CD14-positive monocyte (primary cell): ENCODE results near the gene SAG. TPM values are rescaled to one million over a fixed set of nuclear protein-coding genes. Genes with fewer than 3 reads are reported as not detected.

Source experiments
- DNase-seq, 3 donors: peaks; one replicate each; pipeline ENCODE4 v3.0.0-alpha.2; 2011 to 2022
- H2AFZ ChIP-seq: 2 replicates; pipeline ENCODE4 v1.6.0; 2012; ENCODE audit warnings: mild to moderate bottlenecking, low read depth, low read length, inconsistent platforms; ENCODE audit not compliant: insufficient read depth, poor library complexity, severe bottlenecking
- H3K27ac ChIP-seq, 2 donors: 1 replicate in 1 of 2; 2 replicates in 1 of 2; pipeline ENCODE4 v1.5.1; 2012 to 2013; ENCODE audit warnings: low read length in 2 of 2, control low read depth in 1 of 2, inconsistent platforms in 1 of 2, low read depth in 1 of 2, mild to moderate bottlenecking in 1 of 2
- H3K27me3 ChIP-seq, 2 donors: one replicate each; pipeline versions ENCODE4 v1.6.0 to v1.6.1; 2011 to 2013; ENCODE audit warnings: low read length in 2 of 2; ENCODE audit not compliant: control insufficient read depth in 2 of 2, insufficient read depth in 2 of 2
- H3K36me3 ChIP-seq, 2 donors: replicated peaks in 1 of 2; 1 replicate in 1 of 2; 2 replicates in 1 of 2; pipeline versions ENCODE4 v1.5.1 to v1.6.1; 2012 to 2013; ENCODE audit warnings: low read length in 2 of 2, control low read depth in 1 of 2, inconsistent platforms in 1 of 2, mild to moderate bottlenecking in 1 of 2; ENCODE audit not compliant: insufficient read depth in 2 of 2, control insufficient read depth in 1 of 2
- H3K4me1 ChIP-seq, 2 donors: 1 replicate in 1 of 2; 2 replicates in 1 of 2; pipeline versions ENCODE4 v1.5.1 to v1.6.1; 2012 to 2013; ENCODE audit warnings: low read length in 2 of 2, control low read depth in 1 of 2, inconsistent platforms in 1 of 2, mild to moderate bottlenecking in 1 of 2, moderate library complexity in 1 of 2; ENCODE audit not compliant: insufficient read depth in 2 of 2, control insufficient read depth in 1 of 2
- H3K4me2 ChIP-seq: replicated peaks from 2 replicates; pipeline ENCODE3; 2012; ENCODE audit warnings: low read length, moderate library complexity, mild to moderate bottlenecking; ENCODE audit not compliant: poor library complexity, severe bottlenecking; ENCODE audit errors: extremely low read depth
- H3K4me3 ChIP-seq, 3 experiments: fragments of 200-600 bp in 1 of 3; sonication (generic) in 1 of 3; replicated peaks in 1 of 3; 1 replicate in 2 of 3; 2 replicates in 1 of 3; pipeline ENCODE4 v1.5.1; 2011 to 2013; ENCODE audit warnings: low read length in 3 of 3, mild to moderate bottlenecking in 3 of 3, control low read depth in 2 of 3, low read depth in 2 of 3, inconsistent platforms in 1 of 3, moderate library complexity in 1 of 3
- H3K79me2 ChIP-seq: 2 replicates; pipeline ENCODE4 v1.6.0; 2012; ENCODE audit warnings: mild to moderate bottlenecking, control low read depth, inconsistent platforms, low read length, moderate library complexity; ENCODE audit not compliant: insufficient read depth
- H3K9ac ChIP-seq: 2 replicates; pipeline ENCODE4 v1.6.0; 2017; ENCODE audit warnings: low read length, mild to moderate bottlenecking; ENCODE audit not compliant: insufficient read depth, poor library complexity, severe bottlenecking
- H3K9me3 ChIP-seq, 2 donors: replicated peaks in 1 of 2; 1 replicate in 1 of 2; 2 replicates in 1 of 2; pipeline versions ENCODE4 v1.5.1 to v1.6.1; 2012 to 2013; ENCODE audit warnings: low read length in 2 of 2, control low read depth in 1 of 2; ENCODE audit not compliant: control insufficient read depth in 1 of 2, insufficient read depth in 1 of 2
- H4K20me1 ChIP-seq: 2 replicates; pipeline ENCODE4 v1.6.0; 2012; ENCODE audit warnings: mild to moderate bottlenecking, low read length, control low read depth, moderate library complexity; ENCODE audit not compliant: insufficient read depth
- H3K27ac Mint-ChIP-seq, 7 donors: one replicate each; pipeline ENCODE4 v1.8.0; 2020; ENCODE audit warnings: mild to moderate bottlenecking in 7 of 7, mixed read lengths in 7 of 7, moderate library complexity in 6 of 7, inconsistent platforms in 2 of 7
- H3K27me3 Mint-ChIP-seq, 3 donors: one replicate each; pipeline ENCODE4 v1.8.0; 2021 to 2022; ENCODE audit warnings: low read depth in 3 of 3, mild to moderate bottlenecking in 3 of 3, mixed read lengths in 3 of 3, moderate library complexity in 3 of 3, inconsistent platforms in 1 of 3
- H3K36me3 Mint-ChIP-seq, 2 donors: one replicate each; pipeline ENCODE4 v1.8.0; 2020; ENCODE audit warnings: mixed read lengths in 2 of 2, inconsistent platforms in 1 of 2, mild to moderate bottlenecking in 1 of 2
- H3K4me1 Mint-ChIP-seq: one replicate; pipeline ENCODE4 v1.8.0; 2020; ENCODE audit warnings: mild to moderate bottlenecking, mixed read lengths
- H3K4me3 Mint-ChIP-seq, 2 donors: one replicate each; pipeline ENCODE4 v1.8.0; 2020; ENCODE audit warnings: mild to moderate bottlenecking in 2 of 2, mixed read lengths in 2 of 2, moderate library complexity in 1 of 2
- H3K9me3 Mint-ChIP-seq, 7 donors: one replicate each; pipeline ENCODE4 v1.8.0; 2020 to 2022; ENCODE audit warnings: mixed read lengths in 7 of 7, mild to moderate bottlenecking in 6 of 7, moderate library complexity in 6 of 7, inconsistent platforms in 2 of 7
- WGBS: methylation state at CpG from one replicate; pipeline ENCODE4 v1.1.5; 2013; ENCODE audit warnings: missing lambda C conversion rate; ENCODE audit not compliant: insufficient coverage; 5-methylcytosine and 5-hydroxymethylcytosine counted together
- intact Hi-C, 2 donors: fragments of 100-400 bp; cut with micrococcal nuclease; formaldehyde crosslinking; loops; one replicate each; pipeline versions ENCODE4 v1.15.0 to v1.15.1; 2023
- polyA plus RNA-seq, 3 donors: library from polyadenylated mRNA; depleted of rRNA in 1 of 3; unstranded in 2 of 3; stranded (reverse) in 1 of 3; fragments of 300-500 nt in 2 of 3; fragments of >200 nt in 1 of 3; fragmentation: Illumina TruSeq in 2 of 3; gene quantifications; 1 replicate in 2 of 3; 2 replicates in 1 of 3; pipeline ENCODE4 v1.2.3, GENCODE V29; 2012 to 2021
- TF ChIP-seq, protein P1 (sequence below): fragments of 200-600 bp; IDR thresholded peaks from one replicate; pipeline ENCODE4 v1.8.0; 2022; ENCODE audit warnings: antibody characterized with exemption, mild to moderate bottlenecking

SAG gene
- polyA plus RNA-seq, 3 donors: 0.04 to 0.87 TPM; not detected in 1

DNA sequence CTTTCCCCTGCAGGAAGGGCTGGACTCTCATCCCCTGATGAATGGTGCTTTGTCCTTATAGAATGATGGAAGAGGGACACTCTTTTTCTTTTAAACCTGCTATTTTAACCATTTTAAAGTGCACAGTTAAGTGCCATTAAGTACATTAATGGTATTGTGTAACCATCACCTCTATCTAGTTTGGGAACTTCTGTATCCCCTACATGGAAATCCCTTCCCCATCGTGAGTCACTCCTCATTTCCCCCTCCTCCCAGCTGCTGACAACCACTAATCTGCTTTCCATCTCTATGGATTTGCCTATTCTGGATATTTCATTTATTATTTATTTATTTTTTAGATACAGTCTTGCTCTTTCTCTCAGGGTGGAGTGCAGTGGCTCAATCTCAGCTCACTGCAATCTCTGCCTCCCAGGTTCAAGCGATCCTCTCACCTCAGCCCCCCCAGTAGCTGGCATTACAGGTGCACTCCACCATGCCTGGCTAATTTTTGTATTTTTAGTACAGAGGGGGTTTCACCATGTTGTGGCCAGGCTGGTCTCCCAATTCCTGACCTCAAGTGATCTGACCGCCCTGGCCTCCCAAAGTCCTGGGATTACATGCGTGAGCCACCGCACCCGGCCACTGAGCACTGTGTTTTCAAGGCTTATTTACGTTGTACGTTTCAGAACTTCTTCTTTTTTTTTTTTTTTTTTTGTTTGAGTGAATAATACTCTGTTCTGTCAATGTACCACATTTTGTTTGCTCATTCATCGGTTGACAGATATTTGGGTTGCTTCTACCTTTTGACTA is 62.5 kb downstream of the SAG start:
- peak overlapping the region; percentile 34 to 57 for H3K4me3 Mint-ChIP-seq
- Histone ChIP-seq H3K36me3 (peaks cover 15 to 41% of the 10 kb centered on the region in 2 donors), H2AFZ (no peak overlapping the region), H3K9me3 (no peaks in the 10 kb centered on the region), H3K4me2 (no peak overlapping the region), H3K27me3 (no peaks in the 10 kb centered on the region), H3K4me1 (peaks cover 26 to 42% of the 10 kb centered on the region in 2 donors), H3K79me2 (peaks cover 100% of the 10 kb centered on the region), H3K4me3 (no peak overlapping the region), H4K20me1 (peaks cover 92% of the 10 kb centered on the region), H3K27ac (peak overlapping the region; percentile 1 to 41), H3K9ac (peak overlapping the region; percentile 21)
- peak in 2 of 3 donors; percentile 60 to 84 for DNase-seq
- H3K36me3 Mint-ChIP-seq: peaks cover 22 to 67% of the 10 kb centered on the region in 2 donors
- 100% methylated on average over 1 of the region's 9 CpGs for WGBS
- TF ChIP-seq, protein P1, sequence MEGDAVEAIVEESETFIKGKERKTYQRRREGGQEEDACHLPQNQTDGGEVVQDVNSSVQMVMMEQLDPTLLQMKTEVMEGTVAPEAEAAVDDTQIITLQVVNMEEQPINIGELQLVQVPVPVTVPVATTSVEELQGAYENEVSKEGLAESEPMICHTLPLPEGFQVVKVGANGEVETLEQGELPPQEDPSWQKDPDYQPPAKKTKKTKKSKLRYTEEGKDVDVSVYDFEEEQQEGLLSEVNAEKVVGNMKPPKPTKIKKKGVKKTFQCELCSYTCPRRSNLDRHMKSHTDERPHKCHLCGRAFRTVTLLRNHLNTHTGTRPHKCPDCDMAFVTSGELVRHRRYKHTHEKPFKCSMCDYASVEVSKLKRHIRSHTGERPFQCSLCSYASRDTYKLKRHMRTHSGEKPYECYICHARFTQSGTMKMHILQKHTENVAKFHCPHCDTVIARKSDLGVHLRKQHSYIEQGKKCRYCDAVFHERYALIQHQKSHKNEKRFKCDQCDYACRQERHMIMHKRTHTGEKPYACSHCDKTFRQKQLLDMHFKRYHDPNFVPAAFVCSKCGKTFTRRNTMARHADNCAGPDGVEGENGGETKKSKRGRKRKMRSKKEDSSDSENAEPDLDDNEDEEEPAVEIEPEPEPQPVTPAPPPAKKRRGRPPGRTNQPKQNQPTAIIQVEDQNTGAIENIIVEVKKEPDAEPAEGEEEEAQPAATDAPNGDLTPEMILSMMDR: no peak
- H3K9me3 Mint-ChIP-seq: peaks cover 0 to 2% (median 0%) of the 10 kb centered on the region in 7 donors
- peak overlapping the region; percentile 50 to 85 (median 70) for H3K27ac Mint-ChIP-seq
- peaks cover 51% of the 10 kb centered on the region for H3K4me1 Mint-ChIP-seq
- peaks cover 0 to 2% (median 0%) of the 10 kb centered on the region in 3 donors for H3K27me3 Mint-ChIP-seq
- intact Hi-C loops: no loop called here

DNA sequence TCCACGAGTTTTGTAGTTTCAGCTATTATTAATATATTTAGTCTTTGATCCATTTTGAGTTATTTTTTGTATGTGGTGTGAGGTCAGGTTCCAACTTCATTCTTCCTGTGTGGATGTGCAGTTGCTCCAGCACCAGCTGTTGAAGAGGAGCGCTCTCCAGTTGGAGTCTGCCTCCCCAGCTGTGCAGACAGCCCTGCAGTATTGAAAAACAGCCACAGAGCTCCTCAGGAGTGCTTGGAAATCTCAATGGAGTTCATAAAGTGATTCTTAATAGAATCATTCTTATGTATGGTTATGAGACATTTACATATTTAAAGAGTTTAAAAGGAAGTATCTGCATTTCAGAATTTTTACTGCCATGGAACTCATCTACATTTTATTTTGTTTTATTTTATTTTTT is 64.0 kb downstream of the SAG start:
- peaks cover 26 to 36% of the 10 kb centered on the region in 2 donors for H3K4me1 ChIP-seq
- peaks cover 43% of the 10 kb centered on the region for H3K4me1 Mint-ChIP-seq
- no peaks in the 10 kb centered on the region for H3K9me3 Mint-ChIP-seq
- H3K4me3 ChIP-seq: no peak overlapping the region
- peaks cover 100% of the 10 kb centered on the region for H3K79me2 ChIP-seq
- peaks cover 34 to 76% of the 10 kb centered on the region in 2 donors for H3K36me3 Mint-ChIP-seq
- no peak overlapping the region for H3K9ac ChIP-seq
- H4K20me1 ChIP-seq: peaks cover 97% of the 10 kb centered on the region
- peaks cover 0 to 2% (median 0%) of the 10 kb centered on the region in 3 donors for H3K27me3 Mint-ChIP-seq
- no peak for DNase-seq
- TF ChIP-seq, protein P1: no peak
- H3K27ac ChIP-seq: no peak overlapping the region
- H3K9me3 ChIP-seq: no peaks in the 10 kb centered on the region
- H3K27ac Mint-ChIP-seq: peak overlapping the region in 2 of 7 donors; percentile 43 to 52
- intact Hi-C loops: no loop called here
- H3K27me3 ChIP-seq: no peaks in the 10 kb centered on the region
- H3K36me3 ChIP-seq: peaks cover 23 to 50% of the 10 kb centered on the region in 2 donors
- no peak overlapping the region for H3K4me2 ChIP-seq
- H2AFZ ChIP-seq: no peak overlapping the region
- WGBS: 100% methylated on average over 1 of the region's 2 CpGs
- H3K4me3 Mint-ChIP-seq: no peak overlapping the region
